Right hindlimb (tissue), 1 donor: ENCODE data around the gene PPFIA1.

Experiments
- DNase-seq: peaks from one replicate; pipeline ENCODE4 v3.0.0-alpha.2; 2018

The PPFIA1 gene

DNA sequence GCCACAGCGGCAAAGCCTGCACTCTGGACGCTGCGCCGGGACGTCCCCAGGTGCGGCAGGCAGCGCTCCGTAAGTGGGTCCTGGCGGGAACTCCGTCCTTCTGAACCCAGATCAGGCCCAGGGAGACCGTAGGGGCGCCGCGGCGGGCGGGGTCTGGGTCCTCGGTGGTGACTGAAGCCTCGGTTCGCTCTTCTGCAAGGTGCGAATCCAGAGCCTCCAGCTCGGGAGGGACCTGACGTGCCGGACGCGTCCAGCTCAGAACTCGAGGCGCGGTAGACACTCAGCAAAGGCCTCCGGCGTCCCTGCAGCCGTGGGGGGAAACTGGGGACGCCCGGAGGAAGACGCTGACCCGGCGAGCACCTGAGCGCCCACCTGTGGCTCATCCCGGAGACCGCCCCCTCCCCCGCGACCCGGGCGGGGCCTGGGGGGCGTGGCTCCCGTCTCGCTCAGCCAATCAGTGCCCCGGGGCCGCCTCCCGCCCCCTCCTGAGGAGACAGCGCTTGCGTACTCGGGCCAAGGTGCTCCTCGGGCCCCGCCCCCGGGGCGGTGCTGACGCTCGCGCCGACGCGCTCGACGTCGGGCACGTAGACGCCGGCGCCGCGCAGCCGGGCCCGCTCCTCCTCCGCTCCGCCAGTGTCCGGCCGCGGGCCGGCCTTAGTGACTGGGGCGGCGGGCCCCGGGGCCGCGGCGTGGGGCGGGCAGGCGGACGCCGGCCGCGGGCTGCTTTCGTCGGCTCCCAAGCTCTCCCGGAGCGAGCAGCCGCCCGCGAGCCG, at the start of gene PPFIA1:
Gene PPFIA1, plus strand, starts transcription at position 587 of the 773 bp plus-strand sequence. CDS start 1,483 bp downstream, outside the sequence.
- DNase-seq: peak; percentile 96

GRCh38 chr11:70220920-70221319, 49.6 kb upstream of the PPFIA1 start:
- DNase-seq: no peak

DNA sequence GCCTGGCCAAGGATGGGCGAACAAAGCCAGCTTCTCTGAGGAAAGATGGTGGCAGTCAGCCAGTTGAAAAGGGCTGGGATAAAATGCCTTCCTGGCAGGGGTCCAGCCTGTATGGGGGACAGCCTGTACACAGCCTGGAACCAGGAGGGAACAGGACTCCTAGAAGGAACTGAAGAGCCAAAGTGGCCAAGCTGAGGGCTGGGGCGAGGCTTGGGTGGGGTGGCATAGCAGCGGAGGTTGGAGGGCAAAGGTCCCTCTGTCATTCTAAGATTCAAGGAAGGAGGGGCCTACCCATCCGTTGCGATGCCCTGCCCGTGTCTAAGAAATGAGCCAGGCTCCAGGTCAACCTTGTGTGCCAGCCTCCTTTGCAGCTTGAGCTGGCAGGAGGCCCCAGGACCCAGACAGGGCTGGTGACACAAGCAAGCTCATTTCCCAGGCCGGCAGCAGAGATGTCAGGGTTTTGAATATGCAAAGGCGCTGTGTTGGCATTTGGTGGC, 44.8 kb upstream of the PPFIA1 start:
- no peak for DNase-seq

- DNase-seq: no peak
Measured at GRCh38 chr11:70226183-70226582, 44.3 kb upstream of the PPFIA1 start.

- no peak for DNase-seq
Measured at GRCh38 chr11:70226967-70227366, 43.5 kb upstream of the PPFIA1 start.

GRCh38 chr11:70229737-70230136, 40.8 kb upstream of the PPFIA1 start:
- DNase-seq: no peak

GRCh38 chr11:70230151-70230839, 40.2 kb upstream of the PPFIA1 start:
- no peak for DNase-seq

DNA sequence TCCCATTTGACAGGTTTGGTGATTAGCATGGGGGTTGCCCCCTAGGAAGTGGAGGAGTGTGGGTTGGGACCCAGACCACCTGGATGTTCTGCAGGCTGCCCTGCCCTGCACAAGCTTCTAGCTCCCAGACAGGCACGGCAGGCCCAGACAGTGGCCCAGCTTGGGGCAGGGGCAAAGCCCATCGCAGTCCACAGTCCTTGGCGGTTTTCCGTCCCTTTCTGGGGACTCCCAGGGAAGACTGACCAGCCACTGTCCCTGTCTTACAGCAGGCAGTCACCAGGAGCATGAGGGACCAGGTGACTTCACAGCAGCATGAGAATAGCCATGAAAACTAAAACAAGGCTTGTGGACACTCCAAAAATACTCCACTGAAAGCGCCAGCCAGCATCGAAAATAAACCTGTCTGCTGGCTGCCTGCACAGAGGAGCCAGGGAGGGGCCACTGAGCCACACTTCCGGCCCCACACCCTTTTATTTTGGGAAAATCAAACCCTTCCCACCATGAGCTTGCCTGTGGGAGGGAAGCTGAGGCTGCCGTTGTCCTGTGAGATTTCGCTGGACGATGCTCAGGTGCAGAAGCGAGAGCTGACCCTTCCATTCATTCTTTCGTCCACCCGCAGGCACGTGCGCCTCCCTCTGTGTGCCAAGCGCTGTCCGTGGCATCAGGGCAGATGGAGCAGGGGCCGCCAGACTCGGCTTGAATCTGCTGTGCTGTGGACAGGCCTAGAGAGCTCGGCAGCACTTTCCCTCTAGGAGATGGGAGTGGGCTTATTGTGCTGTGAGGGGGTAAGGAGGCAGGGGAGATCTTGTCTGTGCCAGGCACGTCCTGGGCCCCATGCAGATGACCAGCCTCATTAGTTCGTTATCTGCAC, 39.4 kb upstream of the PPFIA1 start:
- DNase-seq: no peak

DNA sequence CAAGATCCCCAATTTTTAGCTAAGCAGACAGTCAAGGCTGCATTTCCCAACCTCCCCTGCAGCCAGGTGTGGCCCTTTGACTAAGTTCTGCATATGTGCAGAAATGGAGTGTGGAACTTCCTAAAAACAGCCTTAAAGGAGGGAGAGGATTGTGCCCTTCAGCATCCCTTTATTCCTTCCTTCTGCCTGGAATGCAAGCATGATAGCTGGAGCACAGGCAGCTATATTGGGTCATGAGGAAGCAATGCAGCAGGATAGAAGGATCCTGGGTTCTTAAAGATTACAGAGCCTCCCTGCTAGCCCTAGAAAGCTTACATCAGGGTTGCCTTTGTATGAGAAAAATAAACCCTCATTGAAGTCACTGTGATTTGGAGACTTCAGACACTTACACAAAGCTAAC, 37.5 kb upstream of the PPFIA1 start:
- DNase-seq: no peak

DNA sequence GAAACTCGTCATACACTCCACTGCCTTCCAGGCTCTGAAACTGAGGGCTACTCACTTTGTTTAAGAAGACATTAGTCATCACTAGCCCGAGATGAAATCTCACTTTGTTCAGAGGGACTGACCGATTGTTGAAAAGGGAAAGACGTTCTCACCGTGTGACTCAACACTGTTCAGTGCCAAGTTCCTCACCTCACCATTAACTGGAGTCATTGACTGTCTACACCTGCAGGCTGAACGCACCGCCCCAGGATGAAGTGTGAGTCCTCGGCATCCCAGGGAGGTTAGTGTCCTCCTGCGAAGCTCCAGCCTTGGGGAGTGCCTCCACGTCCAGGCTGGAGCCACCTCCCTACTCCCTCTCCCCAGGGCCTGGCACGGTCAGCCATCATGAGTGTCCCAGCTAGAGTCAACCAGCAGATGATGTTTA, 37.0 kb upstream of the PPFIA1 start:
- no peak for DNase-seq

DNA sequence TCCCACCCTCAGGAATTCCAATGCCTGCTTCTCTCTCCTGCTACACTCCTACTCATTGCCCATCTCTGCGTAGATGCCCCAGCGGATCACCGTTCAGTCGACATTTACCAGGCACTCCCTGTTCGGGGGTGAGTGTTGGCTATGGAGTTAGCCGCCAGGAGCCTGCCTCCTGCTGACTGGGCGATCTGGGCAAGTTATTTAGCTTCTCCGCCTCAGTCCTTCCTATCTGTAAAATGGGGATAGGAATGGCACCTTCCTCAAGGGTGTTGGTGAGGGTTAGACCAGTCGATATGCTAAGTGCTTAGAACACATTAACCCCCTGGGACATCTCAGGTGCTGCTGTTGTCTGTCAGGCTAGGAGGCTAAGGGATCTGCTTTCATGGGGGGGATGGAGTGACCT, 36.5 kb upstream of the PPFIA1 start:
- no peak for DNase-seq

DNA sequence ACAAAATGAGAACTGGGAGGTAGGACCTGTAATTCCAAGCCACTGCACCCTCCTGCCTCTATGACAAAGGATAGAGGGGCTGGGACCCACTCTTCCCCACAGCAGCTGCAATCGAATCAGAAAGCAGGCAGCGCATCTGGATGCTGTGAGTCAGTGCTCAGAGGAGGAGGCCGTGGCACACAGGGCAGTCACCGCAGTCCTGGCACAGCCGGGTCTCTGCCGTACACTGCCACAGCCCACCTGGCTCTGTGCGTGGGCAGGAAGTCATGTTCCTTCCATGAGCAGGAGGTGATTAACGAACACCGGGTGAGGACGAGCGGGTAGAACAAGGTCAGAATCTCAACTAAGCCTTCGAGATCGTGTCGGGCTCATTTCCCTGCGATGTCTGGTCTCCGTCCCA, 30.2 kb upstream of the PPFIA1 start:
- no peak for DNase-seq

DNA sequence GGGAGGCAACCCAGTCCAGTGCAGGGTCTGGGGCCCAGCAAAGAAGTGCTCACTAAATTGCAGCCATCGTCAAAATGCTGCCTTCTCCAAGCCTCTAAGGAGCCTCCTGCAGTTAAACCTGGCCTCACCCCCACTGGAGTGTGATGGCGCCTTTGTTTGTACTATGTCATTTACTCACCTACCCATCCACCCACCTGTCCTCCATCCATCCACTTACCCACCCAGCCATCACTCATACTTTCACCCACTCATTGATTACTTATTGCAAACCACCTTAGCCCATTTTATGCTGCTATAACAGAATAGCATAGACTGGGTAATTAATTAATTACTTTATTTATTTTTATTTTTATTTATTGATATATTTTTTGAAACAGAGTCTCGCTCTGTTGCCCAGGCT, 28.8 kb upstream of the PPFIA1 start:
- no peak for DNase-seq

DNA sequence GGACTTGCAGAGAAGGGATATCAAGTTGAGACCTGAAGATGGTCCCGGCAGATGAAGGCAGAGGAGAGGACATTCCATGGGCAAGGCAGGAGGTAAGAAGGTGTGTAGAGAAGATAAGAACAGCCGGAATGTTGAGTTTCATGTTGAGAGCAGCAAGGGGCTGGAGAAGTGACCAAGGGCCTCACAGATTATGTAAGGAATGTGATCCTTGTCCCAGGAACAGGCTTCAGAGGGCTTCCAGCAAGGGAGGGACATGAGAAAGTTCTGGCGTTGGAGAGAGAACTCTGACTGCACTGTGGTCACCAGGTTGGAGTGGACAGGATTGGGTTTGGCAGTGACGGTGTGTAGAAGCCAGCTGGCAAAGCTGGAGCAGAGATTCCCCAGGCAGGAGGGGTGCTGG, 27.6 kb upstream of the PPFIA1 start:
- DNase-seq: no peak

DNA sequence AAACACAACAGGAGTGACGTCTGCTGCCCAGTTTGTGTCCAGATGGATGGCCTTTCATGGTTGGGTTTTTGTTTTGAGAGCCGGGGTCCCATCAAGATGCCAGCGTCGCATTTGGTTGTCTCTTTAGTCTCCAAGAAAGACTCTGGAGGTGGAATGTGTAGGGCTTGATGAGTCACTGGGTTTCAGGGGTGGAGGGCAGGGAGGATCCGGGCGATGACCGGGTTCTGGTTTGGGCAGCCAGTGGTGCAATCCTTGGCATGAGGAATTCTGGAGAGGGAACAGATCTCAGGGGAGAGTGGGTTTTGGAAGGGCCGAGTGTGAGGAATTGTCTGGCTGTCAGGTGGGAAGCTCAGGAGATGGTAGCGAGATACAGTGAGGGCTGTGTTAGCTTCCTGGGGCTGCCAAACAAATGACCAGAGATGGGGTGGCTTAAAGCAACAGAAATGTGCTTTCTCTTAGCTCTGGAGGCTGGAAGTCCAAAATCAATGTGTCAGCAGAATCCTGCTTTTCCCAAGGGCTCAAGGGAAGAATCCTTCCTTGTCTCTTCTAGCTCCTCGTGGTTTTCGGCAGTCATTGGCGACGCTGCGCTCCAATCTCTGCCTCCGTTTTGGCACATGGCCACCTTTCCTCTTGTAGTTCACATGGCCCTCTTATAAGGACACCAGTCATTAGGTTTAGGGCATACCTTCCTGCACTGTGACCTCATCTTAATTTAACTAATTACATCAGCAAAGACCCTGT, 26.4 kb upstream of the PPFIA1 start:
- DNase-seq: no peak

DNA sequence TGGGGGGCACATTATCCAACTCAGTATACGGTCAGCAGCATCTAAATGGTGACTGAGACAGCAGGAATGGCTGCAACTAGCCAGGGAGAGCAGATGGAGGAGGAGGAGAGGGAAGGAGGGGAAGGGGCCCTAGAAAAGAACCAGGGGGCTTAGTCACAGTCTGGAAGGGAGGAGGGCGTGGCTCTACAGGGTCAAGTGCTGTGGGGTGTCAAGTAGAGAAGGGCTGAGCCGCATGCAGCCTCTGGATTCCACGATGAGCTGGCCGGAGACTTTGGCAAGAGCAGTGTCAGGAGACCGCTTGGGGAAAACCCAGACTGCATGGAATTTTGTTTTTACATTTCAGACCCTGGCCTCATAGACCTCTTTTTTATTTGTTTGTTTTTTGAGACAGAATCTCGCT, 25.8 kb upstream of the PPFIA1 start:
- DNase-seq: no peak

DNA sequence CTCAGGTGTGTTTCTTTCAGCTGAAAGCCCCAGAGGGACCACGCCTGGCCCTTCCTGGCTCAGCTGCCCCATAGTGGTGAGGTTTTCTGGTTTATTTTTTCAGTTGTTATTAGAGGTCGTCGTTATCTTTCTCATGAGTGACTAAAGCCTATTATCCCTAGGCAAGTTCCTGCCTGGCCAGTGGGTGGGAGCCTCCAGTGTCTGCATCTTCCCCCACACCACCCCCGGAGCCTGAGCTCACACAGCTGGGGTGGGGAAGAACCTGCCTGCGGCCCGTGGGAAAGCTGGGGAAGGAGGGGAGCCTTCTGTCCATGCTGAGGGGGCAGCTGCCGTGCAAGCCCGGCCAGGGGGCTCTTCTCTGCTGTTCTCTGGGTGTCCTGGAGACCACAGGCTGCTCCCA, 24.3 kb upstream of the PPFIA1 start:
- no peak for DNase-seq

- DNase-seq: no peak
Measured at GRCh38 chr11:70247042-70247709, 23.3 kb upstream of the PPFIA1 start.

GRCh38 chr11:70247710-70248072, 22.8 kb upstream of the PPFIA1 start:
- no peak for DNase-seq

DNA sequence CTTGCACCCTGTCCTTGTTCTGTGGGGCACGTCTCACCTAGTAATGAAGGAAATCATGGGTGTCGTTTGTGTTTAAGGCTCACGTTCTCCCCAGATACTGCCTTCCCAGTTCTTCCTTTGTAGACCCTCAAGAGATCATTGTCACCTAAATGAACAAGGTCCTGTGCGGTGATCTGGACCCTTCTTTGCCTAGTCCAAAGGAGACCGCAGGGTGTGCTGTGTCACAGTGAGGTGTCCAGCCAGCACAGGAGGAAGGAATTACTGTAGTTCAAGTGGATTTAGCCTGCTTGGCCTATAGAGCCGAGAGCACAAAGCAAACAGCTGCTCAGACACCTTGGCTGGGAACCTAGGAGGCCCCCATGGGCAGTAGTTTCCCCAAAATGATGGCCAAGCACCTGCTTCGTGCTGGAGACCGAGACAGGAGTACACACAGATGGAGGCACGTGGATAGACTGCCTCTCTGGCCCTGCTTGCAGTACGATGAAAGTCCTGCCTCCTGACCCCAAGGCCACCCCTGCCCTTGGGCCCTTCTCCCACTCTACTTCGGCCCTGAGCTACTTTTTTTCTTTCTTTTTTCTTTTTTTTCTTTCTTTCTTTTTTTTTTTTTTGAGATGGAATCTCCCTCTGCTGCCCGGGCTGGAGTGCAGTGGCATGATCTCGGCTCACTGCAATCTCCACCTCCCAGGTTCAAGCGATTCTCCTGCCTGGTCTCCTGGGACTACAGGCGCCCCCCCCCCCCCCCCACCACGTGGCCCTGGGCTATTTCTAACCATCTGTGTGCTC, 19.4 kb upstream of the PPFIA1 start:
- peak; percentile 83 for DNase-seq

DNA sequence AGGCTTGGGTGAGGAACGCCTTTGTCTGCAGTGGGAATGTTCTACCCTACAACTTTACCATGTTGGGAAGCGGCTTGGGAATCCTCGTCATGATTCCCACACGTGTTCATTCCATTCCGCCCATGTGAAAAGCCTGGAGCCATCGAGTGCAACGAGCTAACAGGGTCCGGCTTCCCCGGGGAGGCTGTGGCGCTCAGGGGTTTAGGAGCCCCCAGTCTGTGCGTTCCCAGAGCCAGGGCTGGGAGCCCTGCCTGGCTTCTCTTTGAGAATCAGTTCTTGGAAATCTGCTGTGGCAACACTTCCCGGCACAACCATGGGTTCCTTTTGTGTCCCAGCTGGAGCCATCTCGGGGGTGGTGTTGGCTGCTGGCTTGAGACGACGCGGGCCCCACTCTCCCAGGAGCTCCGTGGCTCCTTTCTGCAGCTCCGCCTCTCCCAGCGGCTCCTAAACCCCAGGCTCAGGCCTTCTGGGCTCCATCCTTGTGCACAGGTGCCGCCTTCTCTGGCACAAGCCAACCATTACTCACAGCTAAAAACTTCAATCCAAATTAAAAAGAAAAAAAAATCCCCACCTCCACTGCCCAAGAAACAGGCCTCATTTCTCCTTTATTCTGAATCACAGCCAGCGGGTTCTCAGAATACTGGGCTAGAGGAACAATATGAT, 18.7 kb upstream of the PPFIA1 start:
- DNase-seq: no peak
